ENCODE data around the gene FGFRL1.

The FGFRL1 gene

GRCh38 chr4:989722-990471 lies 21.5 kb upstream of the FGFRL1 start:
- Histone ChIP-seq H3K27me3 (ENCODE audit: insufficient read depth, low read length) (no peaks in the 10 kb centered on the region), H3K27ac (ENCODE audit: low read depth, low read length, poor library complexity, severe bottlenecking) (no peak overlapping the region), H3K4me2 (ENCODE audit: low read length) (no peak overlapping the region), H3K9ac (ENCODE audit: low read length) (no peak overlapping the region), H3K4me3 (ENCODE audit: low read depth, low read length, poor library complexity, severe bottlenecking) (no peak overlapping the region), H3K79me2 (ENCODE audit: insufficient read depth, low read length) (no peaks in the 10 kb centered on the region), H3F3A (ENCODE audit: insufficient read depth, low read length) (no peaks in the 10 kb centered on the region), H2AFZ (ENCODE audit: low read length) (no peak overlapping the region), H3K9me2 (ENCODE audit: low read depth, low read length) (no peaks in the 10 kb centered on the region), H3K9me3 (ENCODE audit: low read length) (no peaks in the 10 kb centered on the region), H4K20me1 (ENCODE audit: insufficient read depth, low read length) (no peaks in the 10 kb centered on the region), H3K36me3 (ENCODE audit: insufficient read depth, low read length) (no peaks in the 10 kb centered on the region), H3K4me1 (ENCODE audit: insufficient read depth, low read length, severe bottlenecking) (peaks cover 40% of the 10 kb centered on the region)
- TF ChIP-seq CTCF (IDR thresholded peaks at IDR 0.05; ENCODE audit: low read length) (no peak), EZH2 (IDR thresholded peaks at IDR 0.05; ENCODE audit: borderline replicate concordance, low read length) (no peak)

GRCh38 chr4:990746-991367 lies 20.6 kb upstream of the FGFRL1 start:
- Histone ChIP-seq H3K4me2 (ENCODE audit: low read length) (no peak overlapping the region), H3K9ac (ENCODE audit: low read length) (no peak overlapping the region), H3K36me3 (ENCODE audit: insufficient read depth, low read length) (no peaks in the 10 kb centered on the region), H2AFZ (ENCODE audit: low read length) (no peak overlapping the region), H3K9me3 (ENCODE audit: low read length) (no peaks in the 10 kb centered on the region), H3F3A (ENCODE audit: insufficient read depth, low read length) (no peaks in the 10 kb centered on the region), H3K9me2 (ENCODE audit: low read depth, low read length) (no peaks in the 10 kb centered on the region), H3K27ac (ENCODE audit: low read depth, low read length, poor library complexity, severe bottlenecking) (no peak overlapping the region), H3K79me2 (ENCODE audit: insufficient read depth, low read length) (no peaks in the 10 kb centered on the region), H4K20me1 (ENCODE audit: insufficient read depth, low read length) (no peaks in the 10 kb centered on the region), H3K4me3 (ENCODE audit: low read depth, low read length, poor library complexity, severe bottlenecking) (no peak overlapping the region), H3K4me1 (ENCODE audit: insufficient read depth, low read length, severe bottlenecking) (peaks cover 38% of the 10 kb centered on the region), H3K27me3 (ENCODE audit: insufficient read depth, low read length) (no peaks in the 10 kb centered on the region)
- TF ChIP-seq CTCF (IDR thresholded peaks at IDR 0.05; ENCODE audit: low read length): no peak
- no peak for TF ChIP-seq EZH2 (IDR thresholded peaks at IDR 0.05; ENCODE audit: borderline replicate concordance, low read length)

GRCh38 chr4:991451-992296 lies 19.8 kb upstream of the FGFRL1 start:
- no peaks in the 10 kb centered on the region for H3K36me3 ChIP-seq (ENCODE audit: insufficient read depth, low read length)
- H3K4me2 ChIP-seq (ENCODE audit: low read length): peak overlapping the region; percentile 68; the same call in 1 of the 2 replicates
- H3K9me3 ChIP-seq (ENCODE audit: low read length): no peaks in the 10 kb centered on the region
- H3K9ac ChIP-seq (ENCODE audit: low read length): no peak overlapping the region; the same call in 1 of the 2 replicates
- H3K27me3 ChIP-seq (ENCODE audit: insufficient read depth, low read length): no peaks in the 10 kb centered on the region
- H3K9me2 ChIP-seq (ENCODE audit: low read depth, low read length): no peaks in the 10 kb centered on the region
- H3K4me3 ChIP-seq (ENCODE audit: low read depth, low read length, poor library complexity, severe bottlenecking): peak overlapping the region; percentile 52
- no peaks in the 10 kb centered on the region for H4K20me1 ChIP-seq (ENCODE audit: insufficient read depth, low read length)
- no peak overlapping the region for H2AFZ ChIP-seq (ENCODE audit: low read length)
- H3F3A ChIP-seq (ENCODE audit: insufficient read depth, low read length): no peaks in the 10 kb centered on the region
- no peak overlapping the region for H3K27ac ChIP-seq (ENCODE audit: low read depth, low read length, poor library complexity, severe bottlenecking)
- H3K4me1 ChIP-seq (ENCODE audit: insufficient read depth, low read length, severe bottlenecking): peaks cover 30% of the 10 kb centered on the region
- TF ChIP-seq EZH2 (IDR thresholded peaks at IDR 0.05; ENCODE audit: borderline replicate concordance, low read length) (no peak), CTCF (IDR thresholded peaks at IDR 0.05; ENCODE audit: low read length) (no peak)
- no peaks in the 10 kb centered on the region for H3K79me2 ChIP-seq (ENCODE audit: insufficient read depth, low read length)

All from OCI-LY1 (cell line).